EL (cell line): ENCODE results near the gene MMP19.

ENCODE experiments used
- DNase-seq: peaks from one replicate; pipeline ENCODE4 v3.0.0-alpha.2; 2016

Gene MMP19

DNA sequence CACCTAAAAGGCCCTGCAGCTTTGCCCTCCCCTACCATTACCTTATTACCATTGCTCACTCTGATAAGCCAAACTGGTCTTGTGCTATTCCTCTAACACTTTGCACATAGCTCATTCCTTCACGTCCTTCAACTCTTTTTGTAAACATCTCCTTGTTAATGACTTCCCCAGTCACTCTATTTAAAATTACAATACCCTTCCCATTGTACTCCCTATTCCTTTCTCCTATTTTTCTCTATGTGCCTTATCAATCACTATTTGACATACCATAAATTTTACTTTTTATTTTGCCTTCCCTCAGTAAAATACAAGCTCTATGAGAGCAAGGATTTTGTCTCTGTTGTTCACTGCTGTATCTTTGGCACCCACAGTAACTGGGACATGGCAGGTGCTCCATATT is 30.6 kb downstream of the MMP19 start:
- DNase-seq, result no peak

DNA sequence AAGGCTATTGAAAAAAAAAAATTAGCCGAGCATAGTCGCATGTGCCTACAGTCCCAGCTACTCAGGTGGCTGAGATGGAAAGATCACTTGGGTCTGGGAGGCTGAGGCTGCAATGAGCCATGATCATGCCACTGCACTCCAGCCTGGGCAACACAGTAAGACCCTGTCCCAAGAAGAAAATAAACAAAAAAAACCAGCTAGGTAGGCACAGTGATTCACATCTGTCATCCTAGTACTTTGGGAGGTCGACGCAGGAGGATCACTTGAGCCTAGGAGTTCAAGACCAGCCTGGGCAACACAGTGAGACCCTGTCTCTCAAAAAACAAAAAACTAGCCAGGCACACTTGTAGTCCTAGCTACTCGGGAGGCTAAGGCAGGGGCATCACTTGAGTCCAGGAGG is 33.5 kb downstream of the MMP19 start:
- DNase-seq, result no peak

DNA sequence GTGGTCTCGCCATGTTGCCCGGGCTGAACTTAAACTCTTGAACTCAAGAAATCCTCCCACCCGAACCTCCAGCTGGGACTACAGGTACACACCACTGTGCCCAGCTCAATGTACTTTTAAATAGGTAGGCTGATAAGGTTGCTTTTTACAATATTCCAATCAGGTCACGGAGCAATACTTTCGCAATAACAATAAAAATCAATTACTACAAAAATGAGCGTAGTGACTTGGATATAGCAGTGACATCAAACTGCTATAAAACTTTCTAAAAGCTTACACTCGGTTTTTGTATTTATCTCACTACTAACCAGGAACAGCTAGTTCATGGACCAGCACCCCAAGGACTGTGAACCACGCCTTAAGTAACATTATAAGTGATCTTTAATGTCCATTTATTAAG is 35.8 kb downstream of the MMP19 start:
- no peak for DNase-seq

DNA sequence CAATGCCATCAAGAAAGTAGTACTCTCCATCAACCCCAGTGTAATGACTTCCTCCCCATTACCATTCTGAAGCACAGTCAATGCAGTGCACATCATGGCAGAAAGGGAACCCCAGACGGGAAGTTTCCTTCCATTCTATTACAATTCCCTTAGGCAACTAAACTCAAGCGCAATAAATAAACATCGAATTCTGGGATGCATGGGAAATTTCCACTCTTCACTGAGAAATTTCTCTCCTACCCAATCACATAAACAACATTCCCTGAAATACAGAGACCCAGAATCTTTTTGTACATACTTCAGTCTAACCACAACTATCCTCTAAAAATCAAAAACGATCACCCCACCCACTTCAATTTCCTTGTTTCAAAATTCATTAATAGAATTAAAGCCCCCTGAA is 45.2 kb downstream of the MMP19 start:
- no peak for DNase-seq

DNA sequence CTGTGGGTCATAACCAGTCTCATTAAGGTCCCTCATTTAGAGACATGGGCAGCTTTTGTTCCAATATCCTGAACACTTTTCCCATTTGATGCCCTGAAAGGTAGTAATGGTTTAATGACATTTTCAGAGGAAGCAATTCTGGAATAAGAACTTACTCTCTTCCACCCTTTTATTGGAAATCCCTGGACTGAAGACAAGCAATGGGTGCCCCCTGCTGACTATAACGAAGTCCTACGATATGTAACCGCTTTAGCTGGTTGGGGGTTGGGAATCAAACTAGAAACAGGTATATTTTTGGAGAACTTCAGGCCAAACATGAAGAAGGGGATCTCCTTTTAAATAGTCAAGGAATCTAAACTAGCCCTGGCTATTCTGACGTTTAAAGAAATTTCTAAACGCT is 45.7 kb downstream of the MMP19 start:
- DNase-seq, result peak; percentile 41

DNA sequence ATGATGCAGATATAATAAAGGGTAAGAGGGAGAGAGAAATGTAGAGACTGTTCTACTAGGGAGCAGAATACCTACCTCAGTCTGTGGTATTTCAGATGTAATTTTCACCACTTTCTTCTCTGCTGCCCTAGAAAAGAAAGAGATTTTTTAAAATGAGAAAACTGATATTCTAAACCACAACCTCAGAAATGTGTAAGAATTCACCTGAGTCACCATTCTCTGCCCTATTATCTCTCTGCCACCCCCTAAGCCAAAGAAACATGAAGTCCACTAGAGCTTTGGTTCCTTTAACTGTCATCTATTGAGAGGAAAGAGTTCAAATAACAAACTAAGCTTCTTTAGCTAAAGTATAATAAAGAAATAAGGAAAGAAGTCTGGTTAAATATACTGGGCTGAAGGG is 46.8 kb downstream of the MMP19 start:
- no peak for DNase-seq

DNA sequence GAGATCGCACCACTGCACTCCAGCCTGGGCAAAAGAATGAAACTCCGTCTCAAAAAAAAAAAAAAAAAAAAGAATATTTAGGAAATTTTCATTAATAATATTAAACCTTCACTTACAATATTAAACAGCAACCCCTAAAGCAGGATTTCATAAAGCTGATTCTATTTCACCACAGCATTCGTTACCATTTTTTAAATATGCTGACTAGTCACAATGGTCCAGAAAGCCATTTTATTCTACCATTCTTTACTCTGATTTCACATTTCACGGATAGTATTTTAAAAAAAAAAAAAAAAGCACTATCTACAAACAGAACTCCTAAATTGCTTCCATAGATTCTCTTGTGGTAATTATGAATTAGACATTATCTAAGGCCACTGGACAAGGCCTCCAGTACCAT is 52.8 kb downstream of the MMP19 start:
- no peak for DNase-seq

DNA sequence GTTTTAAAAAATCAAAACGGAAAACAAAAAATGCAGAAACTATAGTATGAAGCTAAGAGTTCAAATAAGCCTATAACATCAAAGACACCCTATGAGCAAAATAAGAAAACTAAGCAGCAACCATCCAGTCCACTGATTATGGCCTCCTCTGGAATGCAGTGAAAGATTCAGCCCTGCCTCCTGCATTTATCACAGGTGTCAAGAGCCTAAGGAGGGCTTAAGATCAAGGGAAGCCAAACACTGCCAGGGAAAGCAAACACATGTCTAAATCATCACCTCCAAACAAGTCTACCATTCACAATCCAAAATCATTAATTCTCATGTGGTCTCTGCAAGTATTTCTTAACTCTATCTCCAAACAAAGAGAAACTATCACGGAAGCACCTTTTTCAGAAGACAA is 53.6 kb downstream of the MMP19 start:
- no peak for DNase-seq

DNA sequence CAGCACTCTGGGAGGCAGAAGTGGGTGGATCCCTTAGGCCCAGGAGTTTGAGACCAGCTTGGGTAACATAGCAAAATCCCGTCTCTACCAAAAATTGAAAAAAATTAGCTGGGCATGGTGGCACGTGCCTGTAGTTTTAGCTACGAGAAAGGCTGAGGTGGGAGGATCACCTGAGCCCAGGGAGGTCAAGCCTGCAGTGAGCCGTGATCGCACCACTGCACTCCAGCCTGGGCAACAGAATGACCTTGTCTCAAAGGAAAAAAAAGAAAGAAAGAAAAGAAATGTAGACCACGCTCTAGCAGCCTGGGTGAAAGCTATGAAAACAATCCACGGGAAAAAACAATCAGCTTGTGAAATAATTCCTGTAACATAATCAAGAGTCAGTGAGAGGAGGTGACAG is 54.2 kb downstream of the MMP19 start:
- DNase-seq, result no peak
